GM12878 (cell line): Measurements from ENCODE around the gene CCR3. TPM values are rescaled to one million over a fixed set of nuclear protein-coding genes. Genes with fewer than 3 reads are reported as not detected.

Experiments
- ATF7 ChIP-seq: fragments of 450-650 bp; IDR thresholded peaks from 2 replicates; pipeline ENCODE4 v1.6.1; 2016; ENCODE audit warnings: low read depth, mild to moderate bottlenecking
- CHD2 ChIP-seq: IDR thresholded peaks from 2 replicates; pipeline ENCODE4 v1.6.1; 2011; ENCODE audit warnings: low read depth, low read length, improper control_type of control experiment, borderline replicate concordance
- GATAD2B ChIP-seq: fragments of 450-650 bp; conservative IDR thresholded peaks from 2 replicates; pipeline ENCODE4 v1.6.1; 2017; ENCODE audit warnings: low read depth, mild to moderate bottlenecking, moderate library complexity
- NR2C2 ChIP-seq: IDR thresholded peaks from 2 replicates; pipeline ENCODE4 v1.6.1; 2011; ENCODE audit warnings: borderline replicate concordance, low read depth; ENCODE audit not compliant: control insufficient read depth, insufficient read length
- NR2F1 ChIP-seq: fragments of 450-650 bp; conservative IDR thresholded peaks from 2 replicates; pipeline ENCODE4 v1.6.1; 2017; ENCODE audit warnings: mild to moderate bottlenecking
- POU2F2 ChIP-seq: IDR thresholded peaks from 3 replicates; pipeline ENCODE4 v1.6.1; 2011; ENCODE audit warnings: low read depth, mild to moderate bottlenecking, low read length, borderline replicate concordance
- SMAD1 ChIP-seq: fragments of 450-650 bp; IDR thresholded peaks from 2 replicates; pipeline ENCODE4 v1.6.1; 2018; ENCODE audit warnings: mild to moderate bottlenecking, low read depth; ENCODE audit not compliant: partially characterized antibody
- STAT1 ChIP-seq: fragments of 450-650 bp; conservative IDR thresholded peaks from 2 replicates; pipeline ENCODE4 v1.6.1; 2014; ENCODE audit warnings: antibody characterized with exemption, mild to moderate bottlenecking
- ZNF622 ChIP-seq: fragments of 450-650 bp; IDR thresholded peaks from 2 replicates; pipeline ENCODE4 v1.6.1; 2017; ENCODE audit warnings: mild to moderate bottlenecking, inconsistent platforms
- polyA plus RNA-seq, 11 experiments: library from polyadenylated mRNA; depleted of rRNA in 4 of 11; unstranded in 6 of 11; stranded (reverse) in 5 of 11; fragments of >200 nt; fragmentation: Nextera tagmentation in 4 of 11; fragmentation: Illumina TruSeq in 1 of 11; extraction: Ambion mirVana in 4 of 11; extraction: Trizol in 1 of 11; gene quantifications; 1 replicate in 1 of 11; 2 replicates in 10 of 11; pipeline versions ENCODE4 v1.2.1 to v1.2.3, GENCODE V29; 2011 to 2016; ENCODE audit warnings: inconsistent platforms in 2 of 11, missing spikeins in 2 of 11, low read depth in 1 of 11
- total RNA-seq, 4 experiments: library from RNA; depleted of rRNA in 3 of 4; stranded (reverse); fragments of >200 nt in 3 of 4; fragmentation: Illumina TruSeq in 1 of 4; extraction: Trizol in 1 of 4; gene quantifications; 2 replicates each; pipeline versions ENCODE4 v1.2.1 to v1.2.3, GENCODE V29; 2013 to 2021
- TF ChIP-seq, protein P1 (sequence below): fragments of 450-650 bp; IDR thresholded peaks from 2 replicates; pipeline ENCODE4 v1.6.1; 2016; ENCODE audit warnings: mild to moderate bottlenecking
- TF ChIP-seq, protein P2 (sequence below): fragments of 450-650 bp; IDR thresholded peaks from 2 replicates; pipeline ENCODE4 v1.6.1; 2018; ENCODE audit warnings: mild to moderate bottlenecking, low read depth, moderate library complexity; ENCODE audit not compliant: partially characterized antibody
- TF ChIP-seq, protein P3 (sequence below), 3 experiments: IDR thresholded peaks in 2 of 3; conservative IDR thresholded peaks in 1 of 3; 2 replicates each; pipeline ENCODE4 v1.5.1; 2011; ENCODE audit warnings: low read depth in 3 of 3, low read length in 3 of 3, mild to moderate bottlenecking in 3 of 3, control low read depth in 2 of 3, moderate library complexity in 2 of 3, inconsistent platforms in 1 of 3, mixed read lengths in 1 of 3; ENCODE audit not compliant: control insufficient read depth in 2 of 3, insufficient read depth in 1 of 3; ENCODE audit errors: extremely low read depth in 1 of 3
- TF ChIP-seq, protein P4 (sequence below): fragments of 450-650 bp; IDR thresholded peaks from 2 replicates; pipeline ENCODE4 v1.6.1; 2017; ENCODE audit warnings: borderline replicate concordance

CCR3 gene
- total and polyA plus RNA-seq, 10 of the 15 experiments (the other 5 are each of a cell fraction or from before 2014, with no cell fraction given): 0.13 to 0.78 (median 0.41) TPM; not detected in 1

DNA sequence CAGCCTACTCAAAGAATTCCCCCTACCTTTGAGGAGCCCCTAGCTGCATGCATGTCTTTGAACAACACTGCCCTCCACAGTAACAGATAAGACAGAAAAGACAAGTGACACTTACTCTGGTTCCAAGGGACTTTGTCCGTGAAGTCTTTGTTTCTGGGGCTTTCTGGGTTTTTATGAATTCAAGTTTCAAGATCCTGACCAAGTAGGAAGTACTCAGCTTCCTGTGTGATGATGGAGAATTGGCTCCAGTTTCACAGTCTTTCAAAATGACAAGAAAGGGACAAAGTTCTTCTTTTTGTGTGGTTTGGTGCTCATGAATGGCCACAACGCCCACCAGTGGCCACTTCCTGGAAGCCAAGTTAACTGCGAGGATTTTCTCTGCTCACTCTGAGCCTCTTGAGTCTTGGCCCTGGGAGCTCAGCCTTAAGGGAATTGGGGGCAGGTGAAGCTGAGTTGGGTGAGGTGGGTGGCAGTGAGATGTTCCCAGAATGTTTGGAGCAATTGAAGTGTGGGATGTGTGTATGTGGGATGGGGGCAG, 34.0 kb upstream of the CCR3 start, which contains the start of gene CCR1 (continued):
- TF ChIP-seq GATAD2B (peak; percentile 86), NR2C2 (no peak), CHD2 (peak; percentile 51; the same call in 1 of the 2 replicates), NR2F1 (peak; percentile 66), SMAD1 (peak; percentile 40), STAT1 (no peak), ZNF622 (no peak), ATF7 (peak; percentile 83), POU2F2 (peak; percentile 60; the same call in 1 of the 3 replicates)
- TF ChIP-seq, protein P1, sequence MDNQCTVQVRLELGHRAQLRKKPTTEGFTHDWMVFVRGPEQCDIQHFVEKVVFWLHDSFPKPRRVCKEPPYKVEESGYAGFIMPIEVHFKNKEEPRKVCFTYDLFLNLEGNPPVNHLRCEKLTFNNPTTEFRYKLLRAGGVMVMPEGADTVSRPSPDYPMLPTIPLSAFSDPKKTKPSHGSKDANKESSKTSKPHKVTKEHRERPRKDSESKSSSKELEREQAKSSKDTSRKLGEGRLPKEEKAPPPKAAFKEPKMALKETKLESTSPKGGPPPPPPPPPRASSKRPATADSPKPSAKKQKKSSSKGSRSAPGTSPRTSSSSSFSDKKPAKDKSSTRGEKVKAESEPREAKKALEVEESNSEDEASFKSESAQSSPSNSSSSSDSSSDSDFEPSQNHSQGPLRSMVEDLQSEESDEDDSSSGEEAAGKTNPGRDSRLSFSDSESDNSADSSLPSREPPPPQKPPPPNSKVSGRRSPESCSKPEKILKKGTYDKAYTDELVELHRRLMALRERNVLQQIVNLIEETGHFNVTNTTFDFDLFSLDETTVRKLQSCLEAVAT: peak; percentile 64; the same call in 1 of the 2 replicates
- TF ChIP-seq, protein P2, sequence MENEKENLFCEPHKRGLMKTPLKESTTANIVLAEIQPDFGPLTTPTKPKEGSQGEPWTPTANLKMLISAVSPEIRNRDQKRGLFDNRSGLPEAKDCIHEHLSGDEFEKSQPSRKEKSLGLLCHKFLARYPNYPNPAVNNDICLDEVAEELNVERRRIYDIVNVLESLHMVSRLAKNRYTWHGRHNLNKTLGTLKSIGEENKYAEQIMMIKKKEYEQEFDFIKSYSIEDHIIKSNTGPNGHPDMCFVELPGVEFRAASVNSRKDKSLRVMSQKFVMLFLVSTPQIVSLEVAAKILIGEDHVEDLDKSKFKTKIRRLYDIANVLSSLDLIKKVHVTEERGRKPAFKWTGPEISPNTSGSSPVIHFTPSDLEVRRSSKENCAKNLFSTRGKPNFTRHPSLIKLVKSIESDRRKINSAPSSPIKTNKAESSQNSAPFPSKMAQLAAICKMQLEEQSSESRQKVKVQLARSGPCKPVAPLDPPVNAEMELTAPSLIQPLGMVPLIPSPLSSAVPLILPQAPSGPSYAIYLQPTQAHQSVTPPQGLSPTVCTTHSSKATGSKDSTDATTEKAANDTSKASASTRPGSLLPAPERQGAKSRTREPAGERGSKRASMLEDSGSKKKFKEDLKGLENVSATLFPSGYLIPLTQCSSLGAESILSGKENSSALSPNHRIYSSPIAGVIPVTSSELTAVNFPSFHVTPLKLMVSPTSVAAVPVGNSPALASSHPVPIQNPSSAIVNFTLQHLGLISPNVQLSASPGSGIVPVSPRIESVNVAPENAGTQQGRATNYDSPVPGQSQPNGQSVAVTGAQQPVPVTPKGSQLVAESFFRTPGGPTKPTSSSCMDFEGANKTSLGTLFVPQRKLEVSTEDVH: peak; percentile 31
- TF ChIP-seq, protein P3, sequence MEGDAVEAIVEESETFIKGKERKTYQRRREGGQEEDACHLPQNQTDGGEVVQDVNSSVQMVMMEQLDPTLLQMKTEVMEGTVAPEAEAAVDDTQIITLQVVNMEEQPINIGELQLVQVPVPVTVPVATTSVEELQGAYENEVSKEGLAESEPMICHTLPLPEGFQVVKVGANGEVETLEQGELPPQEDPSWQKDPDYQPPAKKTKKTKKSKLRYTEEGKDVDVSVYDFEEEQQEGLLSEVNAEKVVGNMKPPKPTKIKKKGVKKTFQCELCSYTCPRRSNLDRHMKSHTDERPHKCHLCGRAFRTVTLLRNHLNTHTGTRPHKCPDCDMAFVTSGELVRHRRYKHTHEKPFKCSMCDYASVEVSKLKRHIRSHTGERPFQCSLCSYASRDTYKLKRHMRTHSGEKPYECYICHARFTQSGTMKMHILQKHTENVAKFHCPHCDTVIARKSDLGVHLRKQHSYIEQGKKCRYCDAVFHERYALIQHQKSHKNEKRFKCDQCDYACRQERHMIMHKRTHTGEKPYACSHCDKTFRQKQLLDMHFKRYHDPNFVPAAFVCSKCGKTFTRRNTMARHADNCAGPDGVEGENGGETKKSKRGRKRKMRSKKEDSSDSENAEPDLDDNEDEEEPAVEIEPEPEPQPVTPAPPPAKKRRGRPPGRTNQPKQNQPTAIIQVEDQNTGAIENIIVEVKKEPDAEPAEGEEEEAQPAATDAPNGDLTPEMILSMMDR (IDR thresholded peaks at IDR 0.05 in 2 of 3, conservative IDR thresholded peaks at IDR 0.05 in 1 of 3; ENCODE audit: control insufficient read depth in 2 of 3, extremely low read depth in 1 of 3, insufficient read depth in 1 of 3, low read depth in 3 of 3, low read length in 3 of 3): peak; percentile 66 to 86 (median 75)
- TF ChIP-seq, protein P4, sequence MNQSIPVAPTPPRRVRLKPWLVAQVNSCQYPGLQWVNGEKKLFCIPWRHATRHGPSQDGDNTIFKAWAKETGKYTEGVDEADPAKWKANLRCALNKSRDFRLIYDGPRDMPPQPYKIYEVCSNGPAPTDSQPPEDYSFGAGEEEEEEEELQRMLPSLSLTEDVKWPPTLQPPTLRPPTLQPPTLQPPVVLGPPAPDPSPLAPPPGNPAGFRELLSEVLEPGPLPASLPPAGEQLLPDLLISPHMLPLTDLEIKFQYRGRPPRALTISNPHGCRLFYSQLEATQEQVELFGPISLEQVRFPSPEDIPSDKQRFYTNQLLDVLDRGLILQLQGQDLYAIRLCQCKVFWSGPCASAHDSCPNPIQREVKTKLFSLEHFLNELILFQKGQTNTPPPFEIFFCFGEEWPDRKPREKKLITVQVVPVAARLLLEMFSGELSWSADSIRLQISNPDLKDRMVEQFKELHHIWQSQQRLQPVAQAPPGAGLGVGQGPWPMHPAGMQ: no peak
